Parathyroid adenoma (tissue), 2 donors: Measurements from ENCODE around the gene CPNE4.
"Not testable (repeated sequence)": the region's sequence is repeated elsewhere in the genome, so short reads cannot be mapped to it uniquely, and the experiment has no call there.

Experiments used
- H2AFZ ChIP-seq: fragments of 300-600 bp; sonication (generic); one replicate; pipeline ENCODE4 v1.7.0; 2017; ENCODE audit warnings: antibody characterized with exemption, mild to moderate bottlenecking
- H3K27ac ChIP-seq: fragments of 300-600 bp; sonication (generic); one replicate; pipeline ENCODE4 v1.7.0; 2017
- H3K27me3 ChIP-seq: fragments of 300-600 bp; sonication (generic); one replicate; pipeline ENCODE4 v1.7.0; 2017; ENCODE audit warnings: low read length; ENCODE audit not compliant: control insufficient read depth, insufficient read depth
- H3K36me3 ChIP-seq: fragments of 300-600 bp; sonication (generic); one replicate; pipeline ENCODE4 v1.7.0; 2017; ENCODE audit warnings: low read length; ENCODE audit not compliant: control insufficient read depth, insufficient read depth
- H3K4me1 ChIP-seq: fragments of 300-600 bp; sonication (generic); one replicate; pipeline ENCODE4 v1.7.0; 2017; ENCODE audit warnings: control low read depth
- H3K4me2 ChIP-seq: fragments of 300-600 bp; sonication (generic); one replicate; pipeline ENCODE4 v1.7.0; 2017; ENCODE audit warnings: low read length
- H3K4me3 ChIP-seq: fragments of 300-600 bp; sonication (generic); one replicate; pipeline ENCODE4 v1.7.0; 2017; ENCODE audit warnings: low read depth, low read length
- H3K79me2 ChIP-seq: fragments of 300-600 bp; sonication (generic); one replicate; pipeline ENCODE4 v1.7.0; 2017; ENCODE audit warnings: control low read depth
- H3K9ac ChIP-seq: fragments of 300-600 bp; sonication (generic); one replicate; pipeline ENCODE4 v1.7.0; 2017; ENCODE audit warnings: mild to moderate bottlenecking
- H3K9me3 ChIP-seq: fragments of 300-600 bp; sonication (generic); one replicate; pipeline ENCODE4 v1.7.0; 2017; ENCODE audit warnings: low read length; ENCODE audit not compliant: control insufficient read depth
- TF ChIP-seq, protein P1 (sequence below): fragments of 300-600 bp; sonication (generic); IDR thresholded peaks from one replicate; pipeline ENCODE4 v1.7.0; 2017; ENCODE audit warnings: antibody characterized with exemption, mild to moderate bottlenecking
- donor health status: primary hyperparathyroidism.

The CPNE4 gene

GRCh38 chr3:131895766-131896165 is 139.0 kb downstream of the CPNE4 start:
- TF ChIP-seq, protein P1, sequence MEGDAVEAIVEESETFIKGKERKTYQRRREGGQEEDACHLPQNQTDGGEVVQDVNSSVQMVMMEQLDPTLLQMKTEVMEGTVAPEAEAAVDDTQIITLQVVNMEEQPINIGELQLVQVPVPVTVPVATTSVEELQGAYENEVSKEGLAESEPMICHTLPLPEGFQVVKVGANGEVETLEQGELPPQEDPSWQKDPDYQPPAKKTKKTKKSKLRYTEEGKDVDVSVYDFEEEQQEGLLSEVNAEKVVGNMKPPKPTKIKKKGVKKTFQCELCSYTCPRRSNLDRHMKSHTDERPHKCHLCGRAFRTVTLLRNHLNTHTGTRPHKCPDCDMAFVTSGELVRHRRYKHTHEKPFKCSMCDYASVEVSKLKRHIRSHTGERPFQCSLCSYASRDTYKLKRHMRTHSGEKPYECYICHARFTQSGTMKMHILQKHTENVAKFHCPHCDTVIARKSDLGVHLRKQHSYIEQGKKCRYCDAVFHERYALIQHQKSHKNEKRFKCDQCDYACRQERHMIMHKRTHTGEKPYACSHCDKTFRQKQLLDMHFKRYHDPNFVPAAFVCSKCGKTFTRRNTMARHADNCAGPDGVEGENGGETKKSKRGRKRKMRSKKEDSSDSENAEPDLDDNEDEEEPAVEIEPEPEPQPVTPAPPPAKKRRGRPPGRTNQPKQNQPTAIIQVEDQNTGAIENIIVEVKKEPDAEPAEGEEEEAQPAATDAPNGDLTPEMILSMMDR = no peak
- no peaks in the 10 kb centered on the region for H3K79me2 ChIP-seq
- no peaks in the 10 kb centered on the region for H3K9me3 ChIP-seq
- H3K9ac ChIP-seq = no peak overlapping the region
- H3K36me3 ChIP-seq = no peaks in the 10 kb centered on the region
- no peak overlapping the region for H3K27ac ChIP-seq
- H2AFZ ChIP-seq = no peak overlapping the region
- no peaks in the 10 kb centered on the region for H3K27me3 ChIP-seq
- no peak overlapping the region for H3K4me3 ChIP-seq
- H3K4me1 ChIP-seq = no peaks in the 10 kb centered on the region
- H3K4me2 ChIP-seq = no peak overlapping the region

DNA sequence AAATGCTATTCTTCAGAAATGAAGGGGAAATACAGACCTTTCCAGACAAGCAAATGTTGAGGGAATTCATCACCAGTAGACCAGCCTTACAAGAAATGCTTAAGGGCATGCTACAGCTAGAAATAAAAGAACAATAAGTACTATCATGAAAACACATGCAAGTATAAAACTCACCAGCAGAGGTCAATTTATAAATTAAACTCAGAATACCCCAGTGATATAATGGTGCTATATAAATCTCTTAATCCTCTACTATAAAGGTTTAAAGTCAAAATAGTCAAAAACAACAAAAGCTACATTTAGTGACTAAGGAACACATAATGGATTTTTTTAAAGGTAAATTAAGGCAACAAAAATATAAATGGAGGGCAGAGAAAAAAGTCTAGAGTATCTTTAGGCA is 142.5 kb downstream of the CPNE4 start:
- TF ChIP-seq, protein P1 = no peak
- H3K4me2 ChIP-seq = no peak overlapping the region
- no peaks in the 10 kb centered on the region for H3K27me3 ChIP-seq
- no peak overlapping the region for H3K27ac ChIP-seq
- H3K36me3 ChIP-seq = no peaks in the 10 kb centered on the region
- no peak overlapping the region for H3K9ac ChIP-seq
- no peaks in the 10 kb centered on the region for H3K9me3 ChIP-seq
- no peaks in the 10 kb centered on the region for H3K79me2 ChIP-seq
- H2AFZ ChIP-seq = no peak overlapping the region
- no peak overlapping the region for H3K4me3 ChIP-seq
- H3K4me1 ChIP-seq = no peaks in the 10 kb centered on the region

DNA sequence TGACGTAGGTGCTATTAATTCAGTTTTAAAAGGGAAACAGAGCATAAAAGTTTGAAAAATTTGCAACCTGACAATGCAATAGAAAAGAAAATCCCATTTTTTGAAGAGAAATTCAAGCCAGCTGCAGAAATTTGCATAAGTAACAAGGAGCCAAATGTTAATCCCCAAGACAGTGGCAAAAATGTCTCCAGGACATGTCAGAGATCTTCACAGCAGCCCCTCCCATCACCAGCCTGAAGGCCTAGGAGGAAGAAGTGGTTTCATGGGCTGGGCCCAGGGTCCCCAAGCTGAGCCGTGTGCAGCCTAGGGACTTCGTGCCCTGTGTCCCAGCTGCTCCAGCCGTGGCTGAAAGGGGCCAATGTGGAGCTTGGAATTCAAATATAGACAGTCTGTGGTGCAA is 148.9 kb downstream of the CPNE4 start:
- H3K4me1 ChIP-seq, H3K79me2 ChIP-seq, H3K4me3 ChIP-seq, H3K9me3 ChIP-seq, H3K27ac ChIP-seq, H3K36me3 ChIP-seq, H2AFZ ChIP-seq, H3K4me2 ChIP-seq, H3K9ac ChIP-seq, H3K27me3 ChIP-seq: not testable (repeated sequence)

DNA sequence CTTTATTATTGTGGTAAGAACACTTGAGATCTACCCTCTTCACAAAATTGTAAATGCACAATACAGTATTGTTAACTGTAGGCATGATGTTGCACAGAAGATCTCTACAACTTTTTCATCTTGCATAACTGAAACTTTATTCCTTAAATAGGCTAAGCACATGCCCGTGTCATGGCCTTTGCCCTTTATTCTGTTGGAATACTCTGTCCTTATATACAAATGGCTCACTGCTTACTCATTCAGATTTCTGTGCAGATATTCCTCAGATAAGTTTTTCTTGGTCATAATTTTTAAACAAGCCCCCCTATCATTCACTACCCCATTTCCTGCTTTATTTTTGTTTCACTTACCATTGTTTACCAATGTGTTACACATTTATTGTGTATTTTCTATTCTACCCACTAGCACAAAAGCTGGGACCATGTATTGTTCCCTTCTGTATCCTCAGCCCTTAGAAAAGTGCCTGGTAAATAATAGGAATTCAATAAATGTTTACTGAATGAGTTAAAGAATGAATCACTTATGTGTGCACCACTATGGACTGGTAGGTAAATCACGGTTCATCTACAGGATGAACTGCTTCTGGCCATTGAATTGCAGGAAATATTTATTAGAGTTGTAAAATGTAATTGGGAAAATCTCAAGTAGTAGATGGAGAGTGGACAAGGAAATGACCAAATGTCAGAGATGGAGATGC is 151.0 kb downstream of the CPNE4 start:
- H3K4me1 ChIP-seq = no peaks in the 10 kb centered on the region
- TF ChIP-seq, protein P1 = no peak

GRCh38 chr3:131883086-131883485 is 151.7 kb downstream of the CPNE4 start:
- Histone ChIP-seq H3K79me2 (no peaks in the 10 kb centered on the region), H3K4me1 (no peaks in the 10 kb centered on the region), H3K9ac (no peak overlapping the region), H3K4me3 (no peak overlapping the region), H3K4me2 (no peak overlapping the region), H3K36me3 (no peaks in the 10 kb centered on the region), H3K9me3 (no peaks in the 10 kb centered on the region), H2AFZ (no peak overlapping the region), H3K27me3 (no peaks in the 10 kb centered on the region), H3K27ac (no peak overlapping the region)
- TF ChIP-seq, protein P1 = no peak

More for the DNA sequence above, 151.0 kb downstream of the CPNE4 start:
- Histone ChIP-seq H3K27ac (no peak overlapping the region), H3K9me3 (no peaks in the 10 kb centered on the region), H3K36me3 (no peaks in the 10 kb centered on the region), H3K4me2 (no peak overlapping the region), H2AFZ (no peak overlapping the region), H3K27me3 (no peaks in the 10 kb centered on the region), H3K4me3 (no peak overlapping the region), H3K9ac (no peak overlapping the region), H3K79me2 (no peaks in the 10 kb centered on the region)
